HFF-Myc (cell line): Measurements from ENCODE around the gene AMZ1.
"Not testable (repeated sequence)": the region's sequence is repeated elsewhere in the genome, so short reads cannot be mapped to it uniquely, and the experiment has no call there.

Source experiments
- DNase-seq: peaks from one replicate; pipeline ENCODE4 v3.0.0-alpha.2; 2011; ENCODE audit warnings: low read depth; ENCODE audit errors: extremely low read depth
- H3K4me3 ChIP-seq: replicated peaks from 2 replicates; pipeline ENCODE4 v1.5.1; 2011; ENCODE audit warnings: low read depth, mild to moderate bottlenecking, control low read depth, low read length
- TF ChIP-seq, protein P1 (sequence below): IDR thresholded peaks from 2 replicates; pipeline ENCODE4 v1.5.1; 2012; ENCODE audit warnings: mild to moderate bottlenecking, low read depth, low read length, control low read depth; ENCODE audit errors: missing control alignments

The AMZ1 gene

DNA sequence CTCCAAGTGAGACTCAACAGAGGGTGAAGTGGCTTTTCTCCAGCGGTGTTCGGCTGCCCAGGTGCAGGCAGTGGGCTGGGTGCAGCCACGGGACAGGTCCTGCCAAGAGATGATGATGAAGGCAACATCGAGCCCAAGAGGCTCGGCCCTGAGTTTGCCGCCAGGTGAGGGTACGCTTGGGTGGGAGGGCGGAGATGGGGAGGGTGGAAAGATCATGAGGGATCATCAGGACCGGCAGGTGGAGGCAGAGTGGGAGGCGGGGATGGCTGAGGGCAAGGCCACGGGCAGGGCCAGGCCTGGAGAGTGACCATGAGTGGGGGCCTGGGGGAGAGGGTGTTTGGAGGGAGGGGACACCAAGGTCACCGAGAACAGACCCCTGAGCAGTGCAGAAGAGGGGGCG is 17.8 kb upstream of the AMZ1 start:
- TF ChIP-seq, protein P1, sequence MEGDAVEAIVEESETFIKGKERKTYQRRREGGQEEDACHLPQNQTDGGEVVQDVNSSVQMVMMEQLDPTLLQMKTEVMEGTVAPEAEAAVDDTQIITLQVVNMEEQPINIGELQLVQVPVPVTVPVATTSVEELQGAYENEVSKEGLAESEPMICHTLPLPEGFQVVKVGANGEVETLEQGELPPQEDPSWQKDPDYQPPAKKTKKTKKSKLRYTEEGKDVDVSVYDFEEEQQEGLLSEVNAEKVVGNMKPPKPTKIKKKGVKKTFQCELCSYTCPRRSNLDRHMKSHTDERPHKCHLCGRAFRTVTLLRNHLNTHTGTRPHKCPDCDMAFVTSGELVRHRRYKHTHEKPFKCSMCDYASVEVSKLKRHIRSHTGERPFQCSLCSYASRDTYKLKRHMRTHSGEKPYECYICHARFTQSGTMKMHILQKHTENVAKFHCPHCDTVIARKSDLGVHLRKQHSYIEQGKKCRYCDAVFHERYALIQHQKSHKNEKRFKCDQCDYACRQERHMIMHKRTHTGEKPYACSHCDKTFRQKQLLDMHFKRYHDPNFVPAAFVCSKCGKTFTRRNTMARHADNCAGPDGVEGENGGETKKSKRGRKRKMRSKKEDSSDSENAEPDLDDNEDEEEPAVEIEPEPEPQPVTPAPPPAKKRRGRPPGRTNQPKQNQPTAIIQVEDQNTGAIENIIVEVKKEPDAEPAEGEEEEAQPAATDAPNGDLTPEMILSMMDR, result no peak
- no peak for DNase-seq
- H3K4me3 ChIP-seq, result no peak overlapping the region

DNA sequence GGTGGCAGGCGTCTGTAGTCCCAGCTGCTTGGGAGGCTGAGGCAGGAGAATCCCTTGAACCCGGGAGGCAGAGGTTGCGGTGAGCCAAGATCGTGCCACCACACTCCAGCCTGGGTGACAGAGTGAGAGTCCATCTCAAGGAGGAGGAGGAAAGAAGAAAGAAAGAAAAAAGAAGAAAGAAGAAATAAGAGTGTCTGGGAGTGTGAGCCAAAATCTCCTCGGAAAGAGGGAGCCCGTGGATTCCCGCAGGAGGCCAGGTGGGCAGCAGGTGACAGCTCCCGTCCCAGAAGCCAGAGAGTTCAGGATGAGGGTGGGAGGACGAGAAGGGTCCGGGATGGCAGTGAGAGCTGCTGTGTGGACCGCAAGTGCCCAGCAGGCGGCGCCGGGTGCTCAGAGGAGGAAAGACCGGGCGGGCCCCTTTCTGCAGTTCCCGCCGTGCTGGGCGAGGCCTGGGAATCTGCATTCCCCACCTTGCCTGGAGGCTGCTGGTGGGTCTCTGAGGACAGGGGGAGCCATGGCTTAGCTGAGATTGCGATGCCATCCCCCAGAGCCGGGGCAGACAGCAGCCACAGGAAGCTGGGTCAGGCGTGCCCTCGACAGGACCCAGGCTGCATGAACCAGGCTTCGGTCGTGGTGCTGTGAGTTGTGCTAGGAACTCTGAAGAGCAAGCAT is 17.1 kb upstream of the AMZ1 start:
- no peak for DNase-seq
- H3K4me3 ChIP-seq, result no peak overlapping the region
- TF ChIP-seq, protein P1, result peak; percentile 90

DNA sequence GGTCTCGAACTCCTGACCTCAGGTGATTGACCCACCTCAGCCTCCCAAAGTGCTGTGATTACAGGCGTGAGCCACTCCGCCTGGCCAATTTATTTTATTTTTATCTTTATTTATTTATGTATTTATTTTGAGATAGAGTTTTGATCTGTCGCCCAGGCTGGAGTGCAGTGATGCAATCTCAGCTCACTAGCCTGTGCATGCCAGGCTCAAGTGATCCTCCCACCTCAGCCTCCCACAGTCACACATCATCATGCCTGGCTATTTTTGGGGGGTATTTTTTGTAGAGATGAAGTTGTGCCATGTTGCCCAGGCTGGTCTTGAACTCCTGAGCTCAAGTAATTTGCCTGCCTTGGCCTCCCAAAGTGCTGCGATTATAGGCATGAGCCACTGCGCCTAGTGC is 14.8 kb upstream of the AMZ1 start:
- not testable (repeated sequence) for H3K4me3 ChIP-seq, DNase-seq

- no peak overlapping the region for H3K4me3 ChIP-seq
- no peak for DNase-seq
- TF ChIP-seq, protein P1, result no peak
These were observed 14.1 kb upstream of the AMZ1 start for GRCh38 chr7:2673934-2674333.

DNA sequence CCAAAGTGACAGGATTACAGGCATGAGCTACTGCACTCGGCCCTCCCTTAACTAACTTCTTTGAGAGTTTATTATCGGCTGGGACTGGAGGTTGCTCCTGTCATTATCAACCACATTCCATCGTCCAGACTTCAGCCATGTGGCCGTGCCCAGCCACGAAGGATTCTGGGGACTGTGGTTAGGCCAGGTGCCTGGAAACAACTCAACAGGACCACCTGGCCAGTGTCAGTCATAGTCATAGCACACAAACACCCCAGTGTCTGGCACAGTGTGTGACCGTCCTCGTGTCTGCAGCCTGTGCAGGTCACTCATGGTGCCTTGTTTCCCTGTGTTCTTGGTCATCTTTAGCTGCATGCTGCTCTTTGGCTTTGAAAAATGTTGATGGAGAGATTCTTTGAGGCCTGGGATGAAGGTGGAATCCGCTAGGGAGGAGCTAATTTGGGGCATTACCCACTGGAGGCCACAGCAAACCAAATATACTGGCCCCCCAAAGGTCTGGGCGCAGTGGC is 12.7 kb upstream of the AMZ1 start:
- no peak overlapping the region for H3K4me3 ChIP-seq
- TF ChIP-seq, protein P1, result no peak
- no peak for DNase-seq

DNA sequence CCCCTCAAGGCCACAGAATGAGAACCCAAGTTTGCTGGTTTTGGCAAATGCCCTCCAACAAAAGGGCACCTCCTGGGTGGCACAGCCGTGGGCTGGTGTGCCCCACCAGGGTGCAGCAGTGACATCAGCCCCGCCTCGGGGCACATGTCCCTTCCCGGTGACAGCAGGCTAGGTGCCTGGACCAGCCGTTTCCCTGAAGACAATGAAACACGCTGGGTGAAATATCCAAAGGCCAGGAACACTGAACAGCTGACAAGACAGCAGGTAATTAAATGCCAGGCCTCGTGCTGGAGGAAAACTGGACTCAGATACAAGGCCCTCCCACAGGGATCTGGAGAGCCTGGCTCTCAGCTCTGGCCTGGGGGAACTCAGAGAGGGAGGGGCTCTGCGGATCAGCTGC is 11.4 kb upstream of the AMZ1 start:
- not testable (repeated sequence) for H3K4me3 ChIP-seq, DNase-seq

- DNase-seq, H3K4me3 ChIP-seq: not testable (repeated sequence)
These were observed 9.5 kb upstream of the AMZ1 start for GRCh38 chr7:2678454-2678853.

DNA sequence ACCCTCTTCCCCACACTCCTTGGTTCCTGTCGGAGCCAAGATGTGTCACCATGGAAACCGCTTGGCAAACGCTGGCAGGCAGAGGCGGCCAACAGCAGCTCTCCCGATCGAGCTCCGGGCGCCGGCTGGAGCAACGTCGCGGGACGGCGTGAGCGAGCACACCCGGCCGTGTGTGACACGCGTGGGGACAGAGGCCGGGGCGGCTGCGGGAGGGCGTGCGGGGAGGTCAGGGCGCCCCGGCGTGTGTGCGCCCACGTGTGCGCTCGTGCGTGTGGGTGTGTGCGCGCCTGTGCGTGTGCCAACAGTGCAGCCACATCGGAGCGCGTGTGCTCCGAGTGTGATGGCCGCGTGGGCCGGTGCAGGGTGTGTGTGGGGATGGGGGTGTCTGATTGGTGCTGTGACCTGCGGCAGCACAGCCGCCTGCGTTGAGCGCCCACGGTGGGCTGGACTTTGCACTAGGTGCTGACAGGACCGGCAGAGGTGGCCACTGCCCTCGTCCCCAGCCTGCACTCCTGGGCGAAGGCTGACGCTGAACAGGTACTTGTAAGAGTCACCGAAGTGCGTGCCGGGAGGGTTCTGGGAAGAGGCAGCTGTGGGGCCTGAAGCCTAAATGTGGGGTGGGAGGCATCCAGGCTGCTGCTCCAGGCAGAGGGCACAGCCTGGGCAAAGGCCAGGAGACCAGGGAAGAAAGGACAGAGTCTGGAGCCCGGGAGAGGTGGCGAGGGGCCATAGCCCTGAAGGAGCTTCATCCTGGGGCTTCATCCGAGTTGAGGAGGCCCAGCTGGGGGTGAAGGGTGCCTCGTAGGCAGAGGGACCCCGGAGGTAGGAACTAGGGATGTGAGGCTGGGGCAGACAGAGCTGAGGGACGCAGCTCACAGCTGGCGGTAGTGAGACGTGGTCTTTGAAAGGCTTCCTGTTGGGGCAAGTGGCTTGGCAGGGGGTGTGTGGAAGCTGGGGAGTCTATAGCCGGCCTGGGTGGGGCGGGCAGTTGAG is 8.6 kb upstream of the AMZ1 start:
- DNase-seq, H3K4me3 ChIP-seq: not testable (repeated sequence)
